CD4-positive, alpha-beta memory T cell (primary cell): ENCODE data around the gene TJP1. TPM values are rescaled to one million over a fixed set of nuclear protein-coding genes. Genes with fewer than 3 reads are reported as not detected.
"Not testable (repeated sequence)": the region's sequence is repeated elsewhere in the genome, so short reads cannot be mapped to it uniquely, and the experiment has no call there.

Source experiments
- CTCF ChIA-PET: fragments of 350-600 bp; sonication (Branson Sonifier 250); formaldehyde crosslinking; loops from one replicate; lab custom pipeline; 2021; ENCODE audit warnings: inconsistent platforms; ENCODE audit not compliant: partially characterized antibody; lab: Charles Lee
- POLR2A ChIA-PET: fragments of 350-600 bp; sonication (Branson Sonifier 250); formaldehyde crosslinking; loops from one replicate; lab custom pipeline; 2021; ENCODE audit not compliant: partially characterized antibody; lab: Charles Lee
- DNase-seq, 5 donors: peaks; one replicate each; pipeline versions ENCODE4 v3.0.0 to v3.0.0-alpha.2; 2020 to 2022; ENCODE audit warnings: mixed read lengths in 1 of 5
- H3K27ac ChIP-seq: one replicate; pipeline ENCODE4 v1.7.0; 2013; ENCODE audit warnings: low read depth, low read length
- H3K27me3 ChIP-seq: 2 replicates; pipeline ENCODE4 v1.7.0; 2013; ENCODE audit warnings: mild to moderate bottlenecking, low read length, moderate library complexity; ENCODE audit not compliant: insufficient read depth
- H3K36me3 ChIP-seq: 2 replicates; pipeline ENCODE4 v1.7.0; 2013; ENCODE audit warnings: mild to moderate bottlenecking, low read length, moderate library complexity; ENCODE audit not compliant: insufficient read depth
- H3K4me1 ChIP-seq: 2 replicates; pipeline ENCODE4 v1.7.0; 2013; ENCODE audit warnings: mild to moderate bottlenecking, low read length, moderate library complexity; ENCODE audit not compliant: insufficient read depth
- H3K4me3 ChIP-seq, 2 donors: one replicate each; pipeline ENCODE4 v1.7.0; 2013; ENCODE audit warnings: low read length in 2 of 2, mild to moderate bottlenecking in 1 of 2
- H3K9me3 ChIP-seq, 2 donors: one replicate each; pipeline ENCODE4 v1.7.0; 2013; ENCODE audit warnings: low read length in 2 of 2, control low read depth in 1 of 2; ENCODE audit not compliant: control insufficient read depth in 1 of 2
- H3K27ac Mint-ChIP-seq, 7 donors: one replicate each; pipeline ENCODE4 v1.8.0; 2020 to 2021; ENCODE audit warnings: mixed read lengths in 7 of 7, mild to moderate bottlenecking in 6 of 7, inconsistent platforms in 3 of 7, moderate library complexity in 3 of 7
- H3K27me3 Mint-ChIP-seq, 2 donors: one replicate each; pipeline ENCODE4 v1.8.0; 2020 to 2021; ENCODE audit warnings: mixed read lengths in 2 of 2
- H3K36me3 Mint-ChIP-seq, 2 donors: one replicate each; pipeline ENCODE4 v1.8.0; 2020 to 2021; ENCODE audit warnings: mixed read lengths in 2 of 2, inconsistent platforms in 1 of 2, mild to moderate bottlenecking in 1 of 2
- H3K4me1 Mint-ChIP-seq, 4 donors: one replicate each; pipeline ENCODE4 v1.8.0; 2020 to 2021; ENCODE audit warnings: mixed read lengths in 4 of 4, mild to moderate bottlenecking in 1 of 4
- H3K4me3 Mint-ChIP-seq, 8 donors: one replicate each; pipeline ENCODE4 v1.8.0; 2020 to 2021; ENCODE audit warnings: mixed read lengths in 8 of 8, mild to moderate bottlenecking in 7 of 8, moderate library complexity in 6 of 8, inconsistent platforms in 3 of 8
- H3K9me3 Mint-ChIP-seq, 8 donors: one replicate each; pipeline ENCODE4 v1.8.0; 2020 to 2021; ENCODE audit warnings: mixed read lengths in 8 of 8, mild to moderate bottlenecking in 5 of 8, inconsistent platforms in 3 of 8, moderate library complexity in 1 of 8
- intact Hi-C: fragments of 100-400 bp; cut with micrococcal nuclease; formaldehyde crosslinking; loops from one replicate; pipeline ENCODE4 v1.15.1; 2023
- polyA plus RNA-seq, 2 donors: library from polyadenylated mRNA; unstranded; fragments of 300-500 nt; fragmentation: Illumina TruSeq; gene quantifications; one replicate each; pipeline ENCODE4 v1.2.3, GENCODE V29; 2021
- total RNA-seq, 2 experiments: library from RNA; stranded (reverse); gene quantifications; one replicate each; pipeline ENCODE4 v1.2.3, GENCODE V29; 2021

The TJP1 gene
- total and polyA plus RNA-seq, 4 experiments from 2014 or later = not detected

- POLR2A ChIA-PET = no interaction called here
- peaks cover 0 to 17% of the 10 kb centered on the region in 2 donors for H3K27me3 Mint-ChIP-seq
These were observed 51.5 kb downstream of the TJP1 start for GRCh38 chr15:29770796-29771195.

GRCh38 chr15:29765898-29766527 is 56.3 kb downstream of the TJP1 start:
- no peak for DNase-seq
- no peaks in the 10 kb centered on the region for H3K9me3 ChIP-seq
- H3K4me3 Mint-ChIP-seq = no peak overlapping the region
- H3K27ac Mint-ChIP-seq = no peak overlapping the region
- intact Hi-C loops = no loop called here
- POLR2A ChIA-PET = no interaction called here
- H3K4me3 ChIP-seq = no peak overlapping the region
- H3K4me1 ChIP-seq = no peaks in the 10 kb centered on the region
- peaks cover 2 to 14% of the 10 kb centered on the region in 2 donors for H3K27me3 Mint-ChIP-seq
- CTCF ChIA-PET = no interaction called here
- H3K36me3 Mint-ChIP-seq = no peaks in the 10 kb centered on the region
- no peaks in the 10 kb centered on the region for H3K9me3 Mint-ChIP-seq
- H3K27ac ChIP-seq = no peak overlapping the region
- H3K36me3 ChIP-seq = no peaks in the 10 kb centered on the region
- no peaks in the 10 kb centered on the region for H3K27me3 ChIP-seq
- H3K4me1 Mint-ChIP-seq = no peaks in the 10 kb centered on the region

More at GRCh38 chr15:29770796-29771195, 51.5 kb downstream of the TJP1 start:
- Mint-ChIP-seq H3K27ac (no peak overlapping the region), H3K9me3 (no peaks in the 10 kb centered on the region), H3K4me3 (no peak overlapping the region), H3K4me1 (no peaks in the 10 kb centered on the region), H3K36me3 (no peaks in the 10 kb centered on the region)
- no peak for DNase-seq
- Histone ChIP-seq H3K4me3 (no peak overlapping the region), H3K27me3 (no peaks in the 10 kb centered on the region), H3K36me3 (no peaks in the 10 kb centered on the region), H3K4me1 (no peaks in the 10 kb centered on the region), H3K9me3 (no peaks in the 10 kb centered on the region), H3K27ac (no peak overlapping the region)
- intact Hi-C loops = no loop called here
- CTCF ChIA-PET = no interaction called here

GRCh38 chr15:29765234-29765841 is 56.9 kb downstream of the TJP1 start:
- DNase-seq = no peak
- Mint-ChIP-seq H3K9me3 (no peaks in the 10 kb centered on the region), H3K27ac (no peak overlapping the region), H3K4me1 (no peaks in the 10 kb centered on the region), H3K4me3 (no peak overlapping the region), H3K36me3 (no peaks in the 10 kb centered on the region), H3K27me3 (peaks cover 2 to 14% of the 10 kb centered on the region in 2 donors)
- Histone ChIP-seq H3K4me3 (no peak overlapping the region), H3K4me1 (no peaks in the 10 kb centered on the region), H3K27ac (no peak overlapping the region), H3K9me3 (no peaks in the 10 kb centered on the region), H3K36me3 (no peaks in the 10 kb centered on the region), H3K27me3 (no peaks in the 10 kb centered on the region)
- POLR2A ChIA-PET = no interaction called here
- CTCF ChIA-PET = no interaction called here
- intact Hi-C loops = no loop called here

GRCh38 chr15:29759596-29759995 is 62.7 kb downstream of the TJP1 start:
- intact Hi-C loops = no loop called here
- POLR2A ChIA-PET = no interaction called here

GRCh38 chr15:29756358-29757267 is 65.7 kb downstream of the TJP1 start:
- no peaks in the 10 kb centered on the region for H3K9me3 ChIP-seq
- no peaks in the 10 kb centered on the region for H3K4me1 ChIP-seq
- no peak overlapping the region for H3K27ac ChIP-seq
- Mint-ChIP-seq H3K9me3 (peaks cover 0 to 3% (median 0%) of the 10 kb centered on the region in 8 donors), H3K27me3 (peaks cover 2% of the 10 kb centered on the region in 2 donors), H3K36me3 (no peaks in the 10 kb centered on the region), H3K4me3 (no peak overlapping the region), H3K27ac (no peak overlapping the region), H3K4me1 (no peaks in the 10 kb centered on the region)
- DNase-seq = no peak
- intact Hi-C loops = no loop called here
- POLR2A ChIA-PET = no interaction called here
- CTCF ChIA-PET = no interaction called here
- no peaks in the 10 kb centered on the region for H3K36me3 ChIP-seq
- no peak overlapping the region for H3K4me3 ChIP-seq
- no peaks in the 10 kb centered on the region for H3K27me3 ChIP-seq

More at GRCh38 chr15:29759596-29759995, 62.7 kb downstream of the TJP1 start:
- Histone ChIP-seq H3K36me3 (no peaks in the 10 kb centered on the region), H3K27me3 (no peaks in the 10 kb centered on the region), H3K4me3 (no peak overlapping the region), H3K4me1 (no peaks in the 10 kb centered on the region), H3K9me3 (no peaks in the 10 kb centered on the region), H3K27ac (no peak overlapping the region)
- CTCF ChIA-PET = no interaction called here
- Mint-ChIP-seq H3K4me1 (no peaks in the 10 kb centered on the region), H3K4me3 (no peak overlapping the region), H3K27ac (no peak overlapping the region), H3K36me3 (no peaks in the 10 kb centered on the region), H3K27me3 (peaks cover 2% of the 10 kb centered on the region in 2 donors), H3K9me3 (no peaks in the 10 kb centered on the region)
- no peak for DNase-seq

GRCh38 chr15:29754009-29754408 is 68.3 kb downstream of the TJP1 start:
- H3K9me3 Mint-ChIP-seq, H3K4me3 Mint-ChIP-seq, H3K4me1 ChIP-seq, POLR2A ChIA-PET, CTCF ChIA-PET, H3K27ac Mint-ChIP-seq, DNase-seq, H3K9me3 ChIP-seq, H3K27ac ChIP-seq, H3K36me3 ChIP-seq, H3K27me3 ChIP-seq, H3K36me3 Mint-ChIP-seq, H3K4me1 Mint-ChIP-seq, intact Hi-C loops, H3K4me3 ChIP-seq: not testable (repeated sequence)
- peaks cover 2 to 11% of the 10 kb centered on the region in 2 donors for H3K27me3 Mint-ChIP-seq

GRCh38 chr15:29753506-29753905 is 68.8 kb downstream of the TJP1 start:
- Histone ChIP-seq H3K4me3 (no peak overlapping the region), H3K27me3 (no peaks in the 10 kb centered on the region), H3K9me3 (no peaks in the 10 kb centered on the region), H3K36me3 (no peaks in the 10 kb centered on the region), H3K4me1 (no peaks in the 10 kb centered on the region), H3K27ac (no peak overlapping the region)
- Mint-ChIP-seq H3K9me3 (peaks cover 0 to 3% (median 0%) of the 10 kb centered on the region in 8 donors), H3K27me3 (peaks cover 2 to 11% of the 10 kb centered on the region in 2 donors), H3K4me1 (no peaks in the 10 kb centered on the region), H3K36me3 (no peaks in the 10 kb centered on the region), H3K27ac (no peak overlapping the region), H3K4me3 (no peak overlapping the region)
- POLR2A ChIA-PET = no interaction called here
- DNase-seq = no peak
- CTCF ChIA-PET = no interaction called here
- intact Hi-C loops = no loop called here
